OCI-LY3 (cell line): ENCODE data around the gene LAMC3.

ENCODE experiments used
- H2AFZ ChIP-seq: fragments of 200-600, 300-600 bp; shearing (Covaris generic); 2 replicates; pipeline ENCODE4 v1.6.0; 2014; ENCODE audit warnings: antibody characterized with exemption, low read depth, low read length
- H3K27ac ChIP-seq: fragments of 200-600, 300-600 bp; sonication (generic); 2 replicates; pipeline ENCODE4 v1.5.1; 2014; ENCODE audit warnings: mild to moderate bottlenecking, low read length, moderate library complexity, mixed read lengths
- H3K27me3 ChIP-seq: fragments of 200-600, 300-600 bp; sonication (generic); 2 replicates; pipeline ENCODE4 v1.6.1; 2014; ENCODE audit warnings: low read depth, low read length, mixed read lengths
- H3K36me3 ChIP-seq: fragments of 200-600, 300-600 bp; sonication (generic); replicated peaks from 2 replicates; pipeline ENCODE3; 2014; ENCODE audit warnings: low read depth, low read length, mixed read lengths
- H3K4me1 ChIP-seq: fragments of 300-600, 200-600 bp; sonication (generic); 2 replicates; pipeline ENCODE4 v1.6.1; 2014; ENCODE audit warnings: low read length, mixed read lengths
- H3K4me2 ChIP-seq: fragments of 200-600, 300-600 bp; sonication (generic); 2 replicates; pipeline ENCODE4 v1.6.1; 2014; ENCODE audit warnings: low read length, mixed read lengths
- H3K4me3 ChIP-seq: fragments of 300-600, 200-600 bp; sonication (generic); 2 replicates; pipeline ENCODE4 v1.5.1; 2014; ENCODE audit warnings: antibody characterized with exemption, mild to moderate bottlenecking, low read length, moderate library complexity
- H3K79me2 ChIP-seq: fragments of 300-600, 200-600 bp; shearing (Covaris generic); 2 replicates; pipeline ENCODE4 v1.6.1; 2014; ENCODE audit warnings: mild to moderate bottlenecking, low read length, mixed read lengths
- H3K9ac ChIP-seq: fragments of 300-600, 200-600 bp; shearing (Covaris generic); 2 replicates; pipeline ENCODE4 v1.6.0; 2014; ENCODE audit warnings: mild to moderate bottlenecking, low read length, moderate library complexity
- H3K9me3 ChIP-seq: fragments of 200-600, 300-600 bp; shearing (Covaris generic); 2 replicates; pipeline ENCODE4 v1.6.1; 2014; ENCODE audit warnings: low read length, mixed read lengths; ENCODE audit not compliant: insufficient read depth
- H4K20me1 ChIP-seq: fragments of 200-600, 300-600 bp; sonication (generic); 2 replicates; pipeline ENCODE4 v1.6.1; 2016; ENCODE audit warnings: low read length, mixed read lengths; ENCODE audit not compliant: insufficient read depth
- EZH2phosphoT487 ChIP-seq: fragments of 200-600 bp; shearing (Covaris generic); IDR thresholded peaks from 2 replicates; pipeline ENCODE4 v1.6.1; 2018; ENCODE audit warnings: antibody characterized with exemption, mixed run types, low read depth
- TF ChIP-seq, protein P1 (sequence below): fragments of 200-600, 300-600 bp; sonication (generic); IDR thresholded peaks from 2 replicates; pipeline ENCODE4 v1.5.1; 2014; ENCODE audit warnings: antibody characterized with exemption, low read length, low read depth

The LAMC3 gene

DNA sequence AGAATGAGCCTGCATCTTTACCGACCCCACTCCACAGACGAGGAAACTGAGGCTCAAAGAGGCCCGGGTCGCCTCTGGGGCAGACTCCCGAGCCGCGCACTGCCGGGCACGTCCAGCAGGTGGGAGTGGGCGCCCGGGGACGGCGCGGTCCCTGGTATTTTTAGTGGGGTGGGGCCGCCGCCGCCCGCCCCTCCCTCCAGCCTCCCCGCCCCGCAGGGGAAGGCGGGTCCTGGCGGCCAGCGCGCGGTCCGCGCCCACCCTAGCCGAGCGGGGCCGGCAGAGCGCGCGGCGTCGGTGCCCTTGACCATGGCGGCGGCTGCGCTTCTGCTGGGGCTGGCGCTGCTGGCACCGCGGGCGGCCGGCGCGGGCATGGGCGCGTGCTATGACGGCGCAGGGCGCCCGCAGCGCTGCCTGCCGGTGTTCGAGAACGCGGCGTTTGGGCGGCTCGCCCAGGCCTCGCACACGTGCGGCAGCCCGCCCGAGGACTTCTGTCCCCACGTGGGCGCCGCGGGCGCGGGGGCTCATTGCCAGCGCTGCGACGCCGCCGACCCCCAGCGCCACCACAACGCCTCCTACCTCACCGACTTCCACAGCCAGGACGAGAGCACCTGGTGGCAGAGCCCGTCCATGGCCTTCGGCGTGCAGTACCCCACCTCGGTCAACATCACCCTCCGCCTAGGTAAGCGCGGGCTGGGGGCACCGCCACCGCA lies at the start of gene LAMC3:
Gene LAMC3 (plus strand): TSS at position 266 of the 710 bp plus-strand sequence. CDS start 41 bp downstream, at position 307.
- no peak for TF ChIP-seq EZH2phosphoT487
- TF ChIP-seq, protein P1, sequence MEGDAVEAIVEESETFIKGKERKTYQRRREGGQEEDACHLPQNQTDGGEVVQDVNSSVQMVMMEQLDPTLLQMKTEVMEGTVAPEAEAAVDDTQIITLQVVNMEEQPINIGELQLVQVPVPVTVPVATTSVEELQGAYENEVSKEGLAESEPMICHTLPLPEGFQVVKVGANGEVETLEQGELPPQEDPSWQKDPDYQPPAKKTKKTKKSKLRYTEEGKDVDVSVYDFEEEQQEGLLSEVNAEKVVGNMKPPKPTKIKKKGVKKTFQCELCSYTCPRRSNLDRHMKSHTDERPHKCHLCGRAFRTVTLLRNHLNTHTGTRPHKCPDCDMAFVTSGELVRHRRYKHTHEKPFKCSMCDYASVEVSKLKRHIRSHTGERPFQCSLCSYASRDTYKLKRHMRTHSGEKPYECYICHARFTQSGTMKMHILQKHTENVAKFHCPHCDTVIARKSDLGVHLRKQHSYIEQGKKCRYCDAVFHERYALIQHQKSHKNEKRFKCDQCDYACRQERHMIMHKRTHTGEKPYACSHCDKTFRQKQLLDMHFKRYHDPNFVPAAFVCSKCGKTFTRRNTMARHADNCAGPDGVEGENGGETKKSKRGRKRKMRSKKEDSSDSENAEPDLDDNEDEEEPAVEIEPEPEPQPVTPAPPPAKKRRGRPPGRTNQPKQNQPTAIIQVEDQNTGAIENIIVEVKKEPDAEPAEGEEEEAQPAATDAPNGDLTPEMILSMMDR: 0 out of 2 replicates have a peak, but pooled peaks have one; percentile 7
- H4K20me1 ChIP-seq: no peaks in the 10 kb centered on the region
- peaks cover 5% of the 10 kb centered on the region; the same call in 1 of the 2 replicates for H3K4me1 ChIP-seq
- no peak within 1 kb of the TSS for H3K4me2 ChIP-seq
- H3K79me2 ChIP-seq: no peaks in the 10 kb centered on the region
- H3K4me3 ChIP-seq: no peak within 1 kb of the TSS
- no peak within 1 kb of the TSS for H3K27ac ChIP-seq
- H3K36me3 ChIP-seq: no peaks in the 10 kb centered on the region
- H2AFZ ChIP-seq: no peak within 1 kb of the TSS
- no peak within 1 kb of the TSS for H3K9ac ChIP-seq
- no peaks in the 10 kb centered on the region for H3K9me3 ChIP-seq
- H3K27me3 ChIP-seq: 0 out of 2 replicates have a peak, but pooled peaks cover 2% of the 10 kb centered on the region

DNA sequence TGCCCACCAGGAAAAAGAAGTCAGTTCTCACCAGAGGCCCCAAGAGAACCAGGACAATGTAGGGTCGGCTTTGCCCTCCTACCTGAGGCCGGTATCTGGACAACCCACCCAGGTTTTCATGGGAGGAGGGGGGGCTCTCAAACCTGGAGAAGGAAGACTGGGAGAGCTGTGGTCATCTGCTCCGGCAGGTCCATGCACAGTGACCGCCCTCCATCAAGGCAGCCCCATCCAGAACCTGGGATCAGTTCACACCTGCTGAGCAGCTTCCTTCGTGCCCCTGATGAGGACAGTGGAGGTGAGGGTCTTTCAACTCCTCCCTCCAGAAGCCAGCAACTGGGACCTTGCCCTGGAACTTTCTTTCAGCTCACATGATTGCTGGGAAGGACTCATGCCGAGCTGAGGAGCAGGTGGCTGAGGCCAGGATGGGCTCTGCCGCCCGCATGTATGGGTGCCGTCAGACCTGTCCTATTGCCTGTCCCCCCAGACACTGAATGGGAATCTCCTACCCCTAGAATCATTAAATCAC lies 49.1 kb upstream of the LAMC3 start:
- H3K27ac ChIP-seq: no peak overlapping the region
- no peak overlapping the region for H3K9ac ChIP-seq
- TF ChIP-seq, protein P1: no peak
- no peak for TF ChIP-seq EZH2phosphoT487
- H3K79me2 ChIP-seq: no peaks in the 10 kb centered on the region
- H3K9me3 ChIP-seq: no peaks in the 10 kb centered on the region
- H3K4me2 ChIP-seq: no peak overlapping the region
- H3K4me1 ChIP-seq: no peaks in the 10 kb centered on the region
- H2AFZ ChIP-seq: no peak overlapping the region
- H3K36me3 ChIP-seq: no peaks in the 10 kb centered on the region
- no peaks in the 10 kb centered on the region for H4K20me1 ChIP-seq
- no peaks in the 10 kb centered on the region for H3K27me3 ChIP-seq
- H3K4me3 ChIP-seq: no peak overlapping the region

DNA sequence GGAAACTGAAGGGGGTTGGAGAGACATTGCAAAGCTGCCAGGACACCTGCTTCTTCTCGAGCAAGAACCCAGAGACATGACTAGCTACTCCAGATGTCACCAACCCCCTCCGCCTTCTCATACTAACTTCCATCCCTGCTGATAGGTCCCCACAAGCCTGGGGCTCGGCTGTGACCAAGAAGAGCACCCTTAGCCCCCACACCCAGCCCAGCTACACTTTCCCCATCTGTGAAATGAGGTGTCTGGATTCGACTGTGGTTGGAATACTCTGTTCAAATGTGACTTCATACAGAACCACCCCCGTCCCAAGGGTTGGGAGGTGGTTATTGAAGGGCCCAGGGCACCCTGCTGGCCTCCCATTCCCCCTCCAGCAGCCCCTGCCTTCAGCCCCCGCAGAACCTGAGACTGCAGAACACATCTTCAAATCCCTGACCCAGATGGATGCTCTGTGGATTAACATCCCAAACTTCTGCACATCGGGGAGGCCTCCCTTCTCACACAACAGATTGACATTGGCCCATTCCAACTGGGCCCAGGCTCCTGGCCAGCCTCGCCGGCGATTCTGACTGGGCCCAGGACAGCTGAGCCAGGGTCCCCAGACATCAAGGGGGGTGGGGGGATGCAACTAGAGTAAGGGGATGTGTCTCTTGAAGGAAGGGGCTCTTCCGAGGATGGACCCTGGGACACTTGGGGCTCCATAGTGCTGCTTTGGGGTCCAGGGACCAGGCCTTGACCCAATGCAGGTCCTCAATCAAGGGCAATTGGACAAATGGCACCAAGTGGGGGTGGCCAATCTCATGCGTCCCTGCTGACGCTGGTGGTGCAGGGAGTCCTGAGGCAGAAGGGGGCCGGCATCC lies 48.2 kb upstream of the LAMC3 start:
- H3K9ac ChIP-seq: no peak overlapping the region
- H3K4me1 ChIP-seq: no peaks in the 10 kb centered on the region
- no peaks in the 10 kb centered on the region for H3K36me3 ChIP-seq
- H3K79me2 ChIP-seq: no peaks in the 10 kb centered on the region
- no peak overlapping the region for H3K27ac ChIP-seq
- H3K4me2 ChIP-seq: no peak overlapping the region
- no peak for TF ChIP-seq EZH2phosphoT487
- TF ChIP-seq, protein P1: no peak
- no peak overlapping the region for H3K4me3 ChIP-seq
- no peaks in the 10 kb centered on the region for H4K20me1 ChIP-seq
- no peaks in the 10 kb centered on the region for H3K9me3 ChIP-seq
- no peak overlapping the region for H2AFZ ChIP-seq
- no peaks in the 10 kb centered on the region for H3K27me3 ChIP-seq
